GM18951 (cell line): ENCODE results near the gene GFRAL.

Experiments
- POLR2A ChIP-seq: IDR thresholded peaks from 4 replicates; pipeline ENCODE4 v1.6.1; 2011; ENCODE audit warnings: mild to moderate bottlenecking; ENCODE audit not compliant: insufficient read length, insufficient read depth; ENCODE audit errors: extremely low read depth
- in situ Hi-C: fragments of 300-500 bp; cut with MboI; formaldehyde crosslinking; loops from one replicate; pipeline ENCODE4 v1.12.0; 2022; ENCODE audit warnings: low sequenced_read_pairs, mixed read lengths, inconsistent platforms; ENCODE audit not compliant: unreplicated experiment

Gene GFRAL

DNA sequence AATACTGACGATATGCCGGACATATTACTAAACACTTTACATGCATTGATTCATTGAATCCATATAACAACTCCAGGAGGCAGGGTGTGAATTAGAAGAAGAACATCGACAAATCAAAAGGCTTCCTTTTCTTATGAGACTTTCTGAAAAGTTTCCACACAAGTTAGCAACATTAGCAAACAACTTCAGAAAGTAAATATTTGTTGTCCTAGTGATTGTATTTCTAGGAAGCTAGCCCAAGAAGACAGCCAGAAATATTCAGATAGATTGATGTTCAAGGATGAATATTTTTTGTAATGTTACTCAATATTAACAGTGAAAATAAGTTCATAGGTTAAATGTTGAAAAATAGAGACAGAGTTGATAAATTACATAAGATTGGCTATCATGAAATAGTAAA lies 120.6 kb downstream of the GFRAL start:
- TF ChIP-seq POLR2A: no peak
- in situ Hi-C loops: no loop called here

DNA sequence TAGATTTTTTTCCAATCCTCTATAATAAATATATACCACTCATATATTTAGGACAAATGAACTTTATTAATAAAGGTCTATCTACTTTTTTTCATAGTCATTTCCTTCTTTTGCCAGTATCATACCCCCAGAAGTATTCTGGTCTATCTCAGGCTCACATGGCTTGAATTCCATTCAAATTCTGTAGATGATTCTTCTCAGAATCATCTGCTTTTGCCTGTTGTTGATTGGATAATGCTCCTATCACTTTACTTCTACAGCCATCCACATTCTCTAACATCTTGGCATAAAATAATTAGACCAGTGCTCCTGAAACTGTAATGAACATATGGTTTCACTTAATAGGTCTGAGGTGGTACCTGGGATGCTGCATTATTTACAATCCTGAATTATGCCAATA lies 121.2 kb downstream of the GFRAL start:
- in situ Hi-C loops: no loop called here
- TF ChIP-seq POLR2A: no peak

DNA sequence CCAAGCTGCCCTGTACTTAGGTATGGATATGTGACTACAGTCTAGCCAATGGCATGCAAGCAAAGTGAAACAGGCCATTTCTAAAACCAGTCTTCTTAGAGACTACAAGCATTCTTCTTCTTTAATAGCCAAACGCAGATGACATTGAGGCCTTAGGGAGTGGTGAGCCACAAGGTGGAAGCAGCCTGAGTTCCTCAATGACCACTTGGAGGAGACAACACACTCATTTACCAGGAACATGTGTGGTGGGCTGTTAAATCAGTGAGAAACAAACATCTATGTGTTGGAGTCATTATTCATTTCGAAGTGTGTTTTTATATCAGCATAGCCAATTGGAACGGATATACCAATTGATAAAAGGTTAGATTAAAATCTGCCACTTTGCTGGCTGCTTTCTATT lies 122.0 kb downstream of the GFRAL start:
- no peak for TF ChIP-seq POLR2A
- in situ Hi-C loops: no loop called here

DNA sequence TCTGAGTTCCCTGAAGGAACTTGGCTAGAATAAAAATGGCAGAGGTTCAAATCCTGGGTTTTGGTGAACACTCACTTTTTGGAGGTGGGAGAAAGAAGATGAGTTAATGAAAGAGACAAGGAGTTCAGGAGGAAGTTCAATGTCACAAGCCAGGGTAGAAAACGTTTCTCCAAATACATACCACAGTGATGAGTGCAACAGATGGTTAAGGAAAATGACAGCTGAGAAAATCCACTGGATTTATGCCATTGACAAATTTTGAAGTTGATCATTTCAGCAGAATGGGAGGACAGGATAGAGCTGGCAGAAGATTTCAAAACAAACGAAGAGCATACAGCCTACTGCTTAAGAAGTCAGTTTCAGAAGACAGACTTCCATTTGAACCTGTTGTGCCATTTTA lies 122.7 kb downstream of the GFRAL start:
- in situ Hi-C loops: no loop called here
- TF ChIP-seq POLR2A: no peak
